GM18951 (cell line): ENCODE data around the gene DCAF5.

ENCODE experiments used
- POLR2A ChIP-seq: IDR thresholded peaks from 4 replicates; pipeline ENCODE4 v1.6.1; 2011; ENCODE audit warnings: mild to moderate bottlenecking; ENCODE audit not compliant: insufficient read length, insufficient read depth; ENCODE audit errors: extremely low read depth
- in situ Hi-C: fragments of 300-500 bp; cut with MboI; formaldehyde crosslinking; loops from one replicate; pipeline ENCODE4 v1.12.0; 2022; ENCODE audit warnings: low sequenced_read_pairs, mixed read lengths, inconsistent platforms; ENCODE audit not compliant: unreplicated experiment

DCAF5 gene

DNA sequence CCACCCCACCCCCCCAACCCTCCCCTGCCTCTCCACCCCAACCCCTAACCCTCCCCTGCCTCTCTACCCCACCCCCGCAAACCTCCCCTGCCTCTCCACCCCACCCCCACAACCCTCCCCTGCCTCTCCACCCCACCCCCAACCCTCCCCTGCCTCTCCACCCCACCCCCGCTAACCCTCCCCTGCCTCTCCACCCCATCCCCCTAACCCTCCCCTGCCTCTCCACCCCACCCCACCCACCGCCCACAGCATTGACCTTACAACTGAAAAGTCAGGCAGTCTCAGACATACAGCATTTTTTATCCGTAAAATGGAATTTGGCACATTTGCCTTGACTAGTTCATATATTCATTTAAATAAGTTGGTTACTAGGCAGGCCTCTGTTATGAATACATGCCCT lies 135.2 kb downstream of the DCAF5 start:
- in situ Hi-C loops, result no loop called here
- no peak for TF ChIP-seq POLR2A

GRCh38 chr14:69014829-69015259 lies 138.1 kb downstream of the DCAF5 start:
- no peak for TF ChIP-seq POLR2A
- in situ Hi-C loops, result no loop called here

- no peak for TF ChIP-seq POLR2A
- in situ Hi-C loops, result no loop called here
Observed at GRCh38 chr14:69013943-69014782, 138.8 kb downstream of the DCAF5 start.

- in situ Hi-C loops, result no loop called here
- TF ChIP-seq POLR2A, result no peak
Observed at GRCh38 chr14:69012256-69012953, 140.5 kb downstream of the DCAF5 start.

DNA sequence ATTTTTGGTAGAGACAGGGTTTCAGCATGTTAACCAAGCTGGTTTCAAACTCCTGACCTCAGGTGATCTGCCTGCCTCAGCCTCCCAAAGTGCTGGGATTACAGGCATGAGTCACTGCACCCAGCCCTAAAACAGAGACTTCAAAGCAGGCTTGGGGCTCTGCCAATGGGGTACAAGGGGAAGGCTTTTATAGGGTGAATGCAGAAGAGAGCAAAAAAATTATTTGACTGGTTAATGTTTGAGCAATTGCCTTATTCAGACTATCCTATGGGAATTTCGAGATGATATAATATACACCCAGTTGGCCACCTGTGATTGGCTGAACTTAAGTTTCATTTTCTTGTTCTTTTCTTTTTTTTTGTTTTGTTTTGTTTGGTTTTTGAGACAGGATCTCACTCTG lies 142.3 kb downstream of the DCAF5 start:
- no peak for TF ChIP-seq POLR2A
- in situ Hi-C loops, result no loop called here

DNA sequence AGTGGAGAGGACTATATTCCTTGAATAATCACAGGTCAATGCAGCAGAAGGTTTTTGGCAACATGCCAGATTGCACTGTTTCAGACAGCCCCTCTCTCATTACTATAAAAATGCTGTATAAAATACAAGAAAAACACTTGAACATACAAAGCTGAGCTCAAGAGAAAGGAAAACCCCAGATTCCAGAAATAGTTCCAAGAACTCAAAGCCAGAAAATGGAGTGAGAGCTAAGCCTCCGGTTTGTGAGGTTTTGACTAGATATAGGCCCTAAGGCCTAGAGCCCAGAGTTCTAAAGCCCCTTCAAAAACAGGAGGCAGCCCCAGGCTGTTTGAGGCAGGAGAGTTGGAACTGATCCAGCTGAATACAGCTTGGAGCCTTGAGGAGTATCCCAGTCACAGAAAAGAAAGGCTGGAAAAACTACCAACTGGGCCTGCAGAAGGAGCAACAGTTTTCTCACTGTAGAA lies 144.5 kb downstream of the DCAF5 start:
- no peak for TF ChIP-seq POLR2A
- in situ Hi-C loops, result no loop called here

DNA sequence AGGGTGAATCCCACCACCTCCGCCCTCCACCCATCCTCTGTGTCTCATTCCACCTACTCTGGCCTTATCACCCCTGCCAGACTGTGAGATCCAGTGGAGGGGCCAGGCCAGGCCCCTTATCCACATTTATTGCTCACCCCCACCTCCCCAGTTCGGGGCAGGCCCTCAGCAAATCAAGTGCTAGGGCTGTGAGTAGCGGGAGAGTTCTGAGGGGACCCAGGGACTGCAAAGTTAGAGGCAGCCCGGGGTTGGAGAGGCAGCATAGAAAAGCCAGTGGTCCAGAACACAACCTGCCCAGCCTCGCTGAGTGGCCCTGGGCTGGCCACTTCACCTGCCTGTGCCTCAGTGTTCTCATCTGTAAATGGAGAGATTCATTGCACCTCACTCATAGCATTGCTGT lies 146.6 kb downstream of the DCAF5 start:
- TF ChIP-seq POLR2A, result no peak
- in situ Hi-C loops, result no loop called here

- TF ChIP-seq POLR2A, result no peak
Observed at GRCh38 chr14:69005432-69006148, 147.3 kb downstream of the DCAF5 start.

GRCh38 chr14:69004731-69005431 lies 148.0 kb downstream of the DCAF5 start:
- no peak for TF ChIP-seq POLR2A
- in situ Hi-C loops, result no loop called here

More at GRCh38 chr14:69005432-69006148, 147.3 kb downstream of the DCAF5 start:
- in situ Hi-C loops, result no loop called here

DNA sequence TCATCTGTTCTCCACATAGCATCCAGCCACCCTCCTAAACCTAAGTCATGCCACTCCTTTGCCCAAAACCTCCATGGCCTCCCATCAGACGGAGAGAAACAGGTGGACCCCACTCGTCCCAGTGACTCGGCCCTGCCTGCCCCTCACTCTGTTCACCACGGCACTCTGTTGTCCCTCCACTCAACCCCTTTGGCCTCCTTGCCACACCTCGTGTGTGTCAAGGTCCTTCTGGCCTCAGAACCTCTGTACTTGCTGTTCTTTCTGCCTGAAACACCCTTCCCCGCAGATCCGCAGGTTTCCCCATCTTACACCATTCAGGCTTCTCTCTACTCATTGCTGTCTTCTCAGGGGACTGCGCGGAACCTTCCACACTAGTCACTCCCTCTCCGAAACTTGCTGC lies 149.3 kb downstream of the DCAF5 start:
- no peak for TF ChIP-seq POLR2A
- in situ Hi-C loops, result no loop called here

DNA sequence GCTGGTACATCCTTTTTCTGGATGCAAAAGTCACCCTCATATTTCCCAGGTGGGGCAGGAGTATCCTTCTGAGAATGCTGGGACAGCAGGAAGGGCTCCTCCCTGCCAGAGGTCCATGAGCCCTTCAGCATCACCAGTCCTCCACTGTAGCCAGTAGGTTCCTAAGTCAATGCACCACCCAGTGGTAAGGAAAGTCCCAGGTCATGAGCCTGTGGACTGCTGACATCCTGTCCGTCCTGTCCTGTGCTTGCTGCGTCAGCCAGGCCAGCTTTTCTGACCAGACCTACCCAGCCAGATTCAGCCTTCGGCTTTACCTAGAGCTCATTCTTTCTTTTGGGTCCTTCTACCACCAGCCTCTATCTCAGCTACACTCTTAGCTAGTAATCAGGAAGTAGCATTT lies 150.8 kb downstream of the DCAF5 start:
- in situ Hi-C loops, result no loop called here
- no peak for TF ChIP-seq POLR2A

- TF ChIP-seq POLR2A, result no peak
- in situ Hi-C loops, result no loop called here
Observed at GRCh38 chr14:69001375-69001774, 151.5 kb downstream of the DCAF5 start.
